Dermis microvascular lymphatic vessel endothelial cell (primary cell): ENCODE data around the gene ARL2. TPM values are rescaled to one million over a fixed set of nuclear protein-coding genes. Genes with fewer than 3 reads are reported as not detected.
A peak's percentile ranks its signal among the peaks of the same experiment; 100 is the strongest.
"Not testable (repeated sequence)": the region's sequence is repeated elsewhere in the genome, so short reads cannot be mapped to it uniquely, and the experiment has no call there.

Experiments
- DNase-seq, 2 donors: peaks; one replicate each; pipeline versions ENCODE4 v3.0.0 to v3.0.0-alpha.2; 2010; ENCODE audit warnings: low read depth in 2 of 2
- total RNA-seq: library from RNA; depleted of rRNA; stranded (reverse); fragments of >200 nt; gene quantifications from 2 replicates; pipeline ENCODE4 v1.2.1, GENCODE V29; 2014

ARL2 gene
- total RNA-seq, 1 donor from 2014 or later = 107 TPM

- DNase-seq = not testable (repeated sequence)
These were observed 10.0 kb upstream of the ARL2 start for GRCh38 chr11:65003968-65004367.

GRCh38 chr11:65008016-65008415, 5.9 kb upstream of the ARL2 start:
- DNase-seq = no peak

GRCh38 chr11:65008873-65009272, 5.1 kb upstream of the ARL2 start:
- no peak for DNase-seq

GRCh38 chr11:65013130-65013887, 651 bp upstream of the ARL2 start:
- peak; percentile 74 to 87 for DNase-seq

- no peak for DNase-seq
These were observed 817 bp downstream of the ARL2 start for GRCh38 chr11:65014726-65015227.

GRCh38 chr11:65016705-65017104, 2.7 kb downstream of the ARL2 start:
- no peak for DNase-seq

- no peak for DNase-seq
These were observed 4.0 kb downstream of the ARL2 start for GRCh38 chr11:65017937-65018336.

- DNase-seq = no peak
These were observed 5.9 kb downstream of the ARL2 start for GRCh38 chr11:65019824-65020223.

GRCh38 chr11:65021003-65021402, 7.0 kb downstream of the ARL2 start:
- no peak for DNase-seq

- no peak for DNase-seq
These were observed 7.5 kb downstream of the ARL2 start for GRCh38 chr11:65021509-65021908.

GRCh38 chr11:65023502-65023901, 9.5 kb downstream of the ARL2 start:
- DNase-seq = not testable (repeated sequence)

GRCh38 chr11:65026810-65027209, 12.8 kb downstream of the ARL2 start:
- no peak for DNase-seq

GRCh38 chr11:65027213-65028067, 13.5 kb downstream of the ARL2 start, which contains the start of gene SNX15:
TSS of gene SNX15 (plus strand) at chr11:65027439. CDS start at chr11:65027538, 99 bp downstream.
- DNase-seq = peak; percentile 93 to 97

GRCh38 chr11:65032216-65032615, 18.3 kb downstream of the ARL2 start:
- no peak for DNase-seq

GRCh38 chr11:65034423-65034822, 20.5 kb downstream of the ARL2 start:
- no peak for DNase-seq

GRCh38 chr11:65035579-65035978, 21.6 kb downstream of the ARL2 start:
- no peak for DNase-seq

GRCh38 chr11:65036931-65037330, 23.0 kb downstream of the ARL2 start:
- DNase-seq = no peak

- DNase-seq = no peak
These were observed 26.5 kb downstream of the ARL2 start for GRCh38 chr11:65040520-65040846.

GRCh38 chr11:65040847-65041622, 27.1 kb downstream of the ARL2 start, which contains the start of gene SAC3D1:
TSS of gene SAC3D1 (plus strand) at chr11:65041210. CDS start at chr11:65041293, 83 bp downstream.
- peak; percentile 79 to 92 for DNase-seq

GRCh38 chr11:65042891-65043290, 28.9 kb downstream of the ARL2 start:
- no peak for DNase-seq

GRCh38 chr11:65043881-65044501, 30.0 kb downstream of the ARL2 start:
- no peak for DNase-seq
